Glomerular visceral epithelial cell (primary cell): ENCODE data around the gene CASS4.
"Not testable (repeated sequence)": the region's sequence is repeated elsewhere in the genome, so short reads cannot be mapped to it uniquely, and the experiment has no call there.

Experiments used
- DNase-seq: peaks from one replicate; pipeline ENCODE4 v3.0.0-alpha.2; 2016; ENCODE audit errors: extremely low spot score

The CASS4 gene, protein sequence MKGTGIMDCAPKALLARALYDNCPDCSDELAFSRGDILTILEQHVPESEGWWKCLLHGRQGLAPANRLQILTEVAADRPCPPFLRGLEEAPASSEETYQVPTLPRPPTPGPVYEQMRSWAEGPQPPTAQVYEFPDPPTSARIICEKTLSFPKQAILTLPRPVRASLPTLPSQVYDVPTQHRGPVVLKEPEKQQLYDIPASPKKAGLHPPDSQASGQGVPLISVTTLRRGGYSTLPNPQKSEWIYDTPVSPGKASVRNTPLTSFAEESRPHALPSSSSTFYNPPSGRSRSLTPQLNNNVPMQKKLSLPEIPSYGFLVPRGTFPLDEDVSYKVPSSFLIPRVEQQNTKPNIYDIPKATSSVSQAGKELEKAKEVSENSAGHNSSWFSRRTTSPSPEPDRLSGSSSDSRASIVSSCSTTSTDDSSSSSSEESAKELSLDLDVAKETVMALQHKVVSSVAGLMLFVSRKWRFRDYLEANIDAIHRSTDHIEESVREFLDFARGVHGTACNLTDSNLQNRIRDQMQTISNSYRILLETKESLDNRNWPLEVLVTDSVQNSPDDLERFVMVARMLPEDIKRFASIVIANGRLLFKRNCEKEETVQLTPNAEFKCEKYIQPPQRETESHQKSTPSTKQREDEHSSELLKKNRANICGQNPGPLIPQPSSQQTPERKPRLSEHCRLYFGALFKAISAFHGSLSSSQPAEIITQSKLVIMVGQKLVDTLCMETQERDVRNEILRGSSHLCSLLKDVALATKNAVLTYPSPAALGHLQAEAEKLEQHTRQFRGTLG

GRCh38 chr20:56411759-56412472 is at the start of gene CASS4:
TSS of gene CASS4 (plus strand) at chr20:56412260. CDS start at chr20:56412459, 199 bp downstream.
- DNase-seq = peak; percentile 62

DNA sequence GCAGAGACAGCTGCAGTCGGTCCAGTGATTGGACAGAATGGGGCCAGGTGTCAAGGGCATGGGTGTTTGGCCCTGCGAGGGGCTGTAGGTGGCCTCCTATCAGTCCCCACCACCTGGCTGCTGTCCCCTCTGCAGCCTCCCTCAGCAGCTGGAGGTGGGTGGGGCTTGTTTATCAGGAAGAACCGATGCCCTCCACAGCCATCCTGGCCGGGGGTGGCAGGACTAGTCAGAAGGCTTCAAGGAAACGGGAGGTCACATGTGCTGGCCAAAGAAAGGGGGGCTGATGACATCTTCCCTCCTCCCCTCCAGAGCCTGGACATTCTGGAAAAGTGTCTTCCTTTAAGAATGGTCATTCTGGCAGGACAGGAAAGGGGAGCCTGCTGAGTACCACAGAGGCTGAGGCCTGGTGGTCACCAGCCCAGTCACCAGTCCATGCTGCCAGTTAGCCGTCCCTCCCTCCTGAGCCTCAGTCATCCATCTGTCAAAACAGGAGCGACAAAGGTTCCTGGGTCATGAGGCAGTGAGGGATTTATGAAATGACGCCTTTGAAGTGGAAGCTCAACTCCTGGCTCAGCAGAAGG is 49.1 kb upstream of the CASS4 start:
- DNase-seq = no peak

GRCh38 chr20:56363491-56363890 is 48.6 kb upstream of the CASS4 start:
- no peak for DNase-seq

- no peak for DNase-seq
These were observed 43.5 kb upstream of the CASS4 start for GRCh38 chr20:56368351-56369134.

DNA sequence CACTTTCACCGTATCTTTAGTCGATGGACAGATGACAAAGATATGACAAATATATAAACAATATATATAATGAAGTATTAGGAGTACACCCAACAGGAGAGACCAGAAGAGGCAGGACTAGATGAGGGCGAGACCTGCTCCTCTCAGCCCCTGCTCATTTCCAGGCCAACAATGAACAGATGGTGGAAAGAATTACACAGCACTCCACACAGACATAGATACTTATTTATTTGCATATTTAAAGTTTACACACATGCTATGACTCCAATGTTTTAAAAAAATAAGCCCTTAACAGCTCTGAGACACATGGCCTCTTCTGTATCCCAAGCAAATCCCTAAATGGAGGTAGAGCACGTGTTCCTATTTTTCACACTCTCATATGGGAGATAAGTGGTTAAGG is 42.9 kb upstream of the CASS4 start:
- no peak for DNase-seq

GRCh38 chr20:56371977-56372376 is 40.1 kb upstream of the CASS4 start:
- DNase-seq = peak; percentile 16

GRCh38 chr20:56372850-56373249 is 39.2 kb upstream of the CASS4 start:
- DNase-seq = no peak

DNA sequence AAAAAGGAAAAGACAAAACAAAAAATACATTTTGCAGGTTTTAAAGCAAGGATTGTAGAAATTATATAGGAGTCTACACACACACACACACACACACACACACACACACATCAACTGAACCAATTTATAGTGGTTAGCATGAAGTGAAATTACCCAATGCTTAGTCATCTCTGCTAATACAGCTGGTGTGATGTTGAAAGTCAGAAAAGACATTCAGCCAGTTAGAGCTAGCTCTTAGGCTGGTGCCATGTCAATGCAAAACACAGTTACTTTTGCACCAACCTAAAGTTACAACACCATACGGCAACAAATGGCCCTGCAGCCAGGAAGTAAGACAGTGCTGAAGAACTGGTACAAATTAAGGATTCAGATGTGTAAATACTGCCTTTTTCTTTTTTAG is 38.1 kb upstream of the CASS4 start:
- peak; percentile 90 for DNase-seq

DNA sequence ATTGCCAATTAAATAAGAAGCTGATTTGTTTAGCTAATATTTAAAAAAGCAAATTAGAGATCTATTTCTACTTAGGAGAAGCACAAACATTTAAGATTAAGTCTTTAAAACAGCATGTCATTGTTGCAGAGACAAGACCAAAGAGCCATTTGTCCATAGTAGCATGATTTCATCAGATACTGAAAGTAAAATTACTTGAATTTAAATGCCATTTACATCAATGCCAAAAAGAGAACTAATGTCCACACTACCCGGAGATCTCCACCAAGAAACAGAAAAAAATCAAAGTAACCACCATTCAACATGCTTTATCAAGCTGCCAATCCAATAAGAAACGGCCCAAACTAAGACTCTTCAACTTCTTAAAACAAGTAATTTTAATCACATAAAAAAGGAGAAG is 35.7 kb upstream of the CASS4 start:
- no peak for DNase-seq

GRCh38 chr20:56378386-56378785 is 33.7 kb upstream of the CASS4 start:
- DNase-seq = no peak

- no peak for DNase-seq
These were observed 31.7 kb upstream of the CASS4 start for GRCh38 chr20:56380375-56380774.

DNA sequence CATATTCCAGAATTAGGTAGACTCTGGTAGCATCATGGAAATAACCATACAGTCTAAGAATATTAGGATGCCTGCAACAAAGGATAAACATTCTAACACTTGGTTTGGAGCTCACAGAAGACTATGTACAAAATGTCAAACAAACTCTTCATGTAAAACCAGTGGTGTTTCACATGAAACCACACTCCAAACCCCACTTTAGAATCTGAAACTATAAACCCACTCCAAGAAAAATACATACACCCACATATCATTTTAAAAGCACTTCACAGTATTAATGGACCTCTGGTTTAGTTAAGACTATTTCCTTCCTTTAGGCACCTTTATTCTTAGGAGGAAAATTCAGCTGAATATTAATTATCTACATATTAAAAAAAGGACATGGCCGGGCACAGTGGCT is 30.6 kb upstream of the CASS4 start:
- no peak for DNase-seq

GRCh38 chr20:56382696-56383095 is 29.4 kb upstream of the CASS4 start:
- DNase-seq = no peak

DNA sequence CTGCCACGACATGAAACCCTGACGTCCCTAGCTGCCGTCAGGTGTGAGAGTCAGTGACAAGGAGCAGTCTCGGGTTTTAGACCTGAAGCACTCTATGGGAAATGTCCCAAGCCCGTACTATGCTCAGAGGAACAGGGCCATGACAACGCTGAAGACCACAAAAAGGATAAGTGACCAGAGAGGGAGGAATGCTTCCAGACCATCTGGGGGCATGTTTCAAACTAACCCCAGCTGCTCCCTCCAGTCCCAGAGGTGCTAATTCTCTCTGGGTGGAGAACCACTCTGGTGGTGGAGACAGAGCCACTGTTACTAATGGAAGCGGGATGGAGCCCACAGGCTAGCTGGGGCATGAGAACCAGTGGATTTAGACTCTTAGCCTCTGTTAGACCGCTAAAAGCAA is 28.7 kb upstream of the CASS4 start:
- DNase-seq = no peak

- DNase-seq = no peak
These were observed 26.9 kb upstream of the CASS4 start for GRCh38 chr20:56385130-56385529.

GRCh38 chr20:56386219-56386618 is 25.8 kb upstream of the CASS4 start:
- DNase-seq = no peak

DNA sequence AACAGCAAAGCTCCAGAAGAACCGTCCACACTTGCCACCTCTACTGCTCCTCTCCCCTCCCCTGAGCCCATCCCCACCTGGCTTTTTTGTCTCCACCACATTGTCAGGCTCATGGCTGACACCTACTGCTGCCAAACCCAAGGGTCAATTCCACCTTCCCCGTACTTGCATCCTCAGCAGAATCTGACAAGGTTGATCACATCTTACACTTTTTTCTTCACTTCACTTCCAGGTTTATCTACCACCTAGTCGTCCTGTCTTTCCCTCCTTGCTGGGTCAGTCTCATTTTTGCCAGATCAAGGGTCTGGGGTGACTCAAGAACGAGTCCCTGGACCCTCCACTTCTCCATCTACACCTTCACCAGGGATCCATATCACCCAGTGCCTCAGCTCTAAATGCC is 23.2 kb upstream of the CASS4 start:
- no peak for DNase-seq

GRCh38 chr20:56389807-56390206 is 22.3 kb upstream of the CASS4 start:
- no peak for DNase-seq

DNA sequence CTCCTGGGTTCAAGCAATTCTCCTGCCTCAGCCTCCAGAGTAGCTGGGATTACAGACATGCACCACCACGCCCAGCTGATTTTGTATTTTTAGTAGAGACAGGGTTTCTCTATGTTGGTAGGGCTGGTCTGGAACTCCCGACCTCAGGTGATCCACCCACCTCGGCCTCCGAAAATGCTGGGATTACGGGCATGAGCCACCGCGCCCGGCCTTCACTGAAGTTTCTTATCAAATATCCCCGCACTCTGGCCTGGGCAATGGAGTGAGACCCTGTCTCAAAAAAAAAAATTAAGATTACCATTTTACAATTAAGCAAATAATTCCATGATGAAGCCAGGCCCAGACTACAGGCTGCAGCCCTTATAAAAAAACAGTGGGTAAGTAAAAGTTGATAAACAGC is 21.7 kb upstream of the CASS4 start:
- DNase-seq = not testable (repeated sequence)

GRCh38 chr20:56391037-56391436 is 21.0 kb upstream of the CASS4 start:
- DNase-seq = no peak

- peak; percentile 13 for DNase-seq
These were observed 20.4 kb upstream of the CASS4 start for GRCh38 chr20:56391596-56392131.
